ENCODE results near the gene SLC44A3. TPM values are rescaled to one million over a fixed set of nuclear protein-coding genes. Genes with fewer than 3 reads are reported as not detected.

SLC44A3 gene
- total and polyA plus RNA-seq, 2 of the 8 experiments (the other 6 are each of a cell fraction or from before 2014, with no cell fraction given): 4.2 to 5.0 TPM

- peaks cover 0 to 4% (median 3%) of the 10 kb centered on the region in 4 experiments; a peak in 2 of 7 replicates for H3K4me1 ChIP-seq (replicated peaks in 1 of 4; ENCODE audit: control insufficient read depth in 3 of 4, insufficient read depth in 4 of 4, low read length in 3 of 4)
- no peaks in the 10 kb centered on the region for H3K9me3 ChIP-seq (ENCODE audit: insufficient read depth in 2 of 2, low read depth in 1 of 2, low read length in 1 of 2)
- FAIRE-seq: no peak
- ChIA-PET POLR2A (ENCODE audit: partially characterized antibody) (no interaction called here), CTCF (ENCODE audit: partially characterized antibody) (interaction anchor here (4.9 kb wide), 1 partner anchor 88 kb away, joined by 20 read pairs; no protein-coding TSS in a partner anchor)
- H4K5ac ChIP-seq (ENCODE audit: insufficient read length, low read depth, low read length): no peak overlapping the region
- no peak overlapping the region for H3K27ac ChIP-seq (ENCODE audit: low read depth, low read length)
- H2BK20ac ChIP-seq (ENCODE audit: low read length): no peak overlapping the region; the same call in 1 of the 2 replicates
- WGBS, 2 experiments (ENCODE audit: extremely low coverage in 1 of 2, insufficient coverage in 1 of 2, insufficient read length in 1 of 2, insufficient replicate concordance in 2 of 2, low coverage in 1 of 2, low lambda C conversion rate in 2 of 2, missing lambda C conversion rate in 1 of 2): 87% methylated on average over 8 of the region's 8 CpGs; no CpG with 5 or more reads in 1 of the 2 experiments
- no peak overlapping the region for H2BK15ac ChIP-seq (ENCODE audit: low read length)
- no peak overlapping the region for H3K56ac ChIP-seq (replicated peaks; ENCODE audit: insufficient read length, low read depth, low read length)
- no peak overlapping the region for H3K4me2 ChIP-seq (ENCODE audit: insufficient read depth in 1 of 2, low read depth in 2 of 2, low read length in 2 of 2)
- no peak overlapping the region for H3K4me3 ChIP-seq (ENCODE audit: extremely low read depth in 1 of 4, insufficient read depth in 2 of 4, low read depth in 3 of 4, low read length in 4 of 4)
- H3K79me1 ChIP-seq (ENCODE audit: low read depth, low read length): no peaks in the 10 kb centered on the region
- no peaks in the 10 kb centered on the region for H3K79me2 ChIP-seq (ENCODE audit: control insufficient read depth in 1 of 2, insufficient read depth in 2 of 2, low read length in 2 of 2)
- no peak overlapping the region for H3K4ac ChIP-seq (replicated peaks; ENCODE audit: insufficient read length, low read depth, low read length)
- H2BK12ac ChIP-seq (ENCODE audit: low read depth, low read length): no peak overlapping the region
- H4K91ac ChIP-seq (replicated peaks; ENCODE audit: insufficient read length, low read length): no peak overlapping the region
- DNase-seq (ENCODE audit: low read depth in 1 of 2, low spot score in 2 of 2): no peak
- no peaks in the 10 kb centered on the region for H4K20me1 ChIP-seq (replicated peaks in 1 of 2; ENCODE audit: control insufficient read depth in 1 of 2, insufficient read depth in 2 of 2, low read length in 2 of 2)
- H2BK5ac ChIP-seq (ENCODE audit: low read depth, low read length): no peak overlapping the region
- no peak overlapping the region for H4K8ac ChIP-seq (ENCODE audit: extremely low read depth, insufficient read depth, low read length)
- H3K9ac ChIP-seq (replicated peaks in 1 of 4; ENCODE audit: extremely low read depth in 1 of 4, low read depth in 3 of 4, low read length in 3 of 4): no peak overlapping the region
- no peak overlapping the region for H3K14ac ChIP-seq (ENCODE audit: insufficient read length)
- no peaks in the 10 kb centered on the region for H3K23me2 ChIP-seq (ENCODE audit: low read depth, low read length)
- H2AK5ac ChIP-seq (ENCODE audit: low read depth, low read length): no peak overlapping the region
- no peak overlapping the region for H3K18ac ChIP-seq (ENCODE audit: extremely low read depth, low read length)
- H2BK120ac ChIP-seq (replicated peaks; ENCODE audit: low read depth, low read length): no peak overlapping the region
- H3K27me3 ChIP-seq (replicated peaks in 1 of 4; ENCODE audit: control insufficient read depth in 3 of 4, extremely low read depth in 1 of 4, insufficient read depth in 3 of 4, low read length in 3 of 4): no peaks in the 10 kb centered on the region
- H3K36me3 ChIP-seq (ENCODE audit: control insufficient read depth in 2 of 4, insufficient read depth in 4 of 4, low read length in 3 of 4): no peaks in the 10 kb centered on the region
- no peak overlapping the region for H2AFZ ChIP-seq (ENCODE audit: low read length)
- H3K23ac ChIP-seq (ENCODE audit: insufficient read length): no peak overlapping the region
- TF ChIP-seq KDM4A (IDR thresholded peaks at IDR 0.05; ENCODE audit: low read depth, low read length, severe bottlenecking) (no peak), MAFK (IDR thresholded peaks at IDR 0.05; ENCODE audit: low read depth, low read length) (no peak), SP4 (IDR thresholded peaks at IDR 0.05; ENCODE audit: low read length) (no peak), ASH2L (IDR thresholded peaks at IDR 0.05; ENCODE audit: low read length) (no peak), TAF7 (optimal IDR thresholded peaks at IDR 0.05; ENCODE audit: borderline replicate concordance, low read depth, low read length) (no peak), TCF12 (IDR thresholded peaks at IDR 0.05; ENCODE audit: low read depth, low read length) (no peak), POLR2AphosphoS5 (IDR thresholded peaks at IDR 0.05; ENCODE audit: low read depth, low read length) (no peak), BRCA1 (IDR thresholded peaks at IDR 0.05; ENCODE audit: low read depth, low read length) (no peak), BCL11A (IDR thresholded peaks at IDR 0.05; ENCODE audit: low read depth in 2 of 2, low read length in 2 of 2) (no peak), TBP (IDR thresholded peaks at IDR 0.05; ENCODE audit: low read depth, low read length) (no peak), KDM1A (IDR thresholded peaks at IDR 0.05; ENCODE audit: borderline replicate concordance, low read length) (no peak), YY1 (IDR thresholded peaks at IDR 0.05; ENCODE audit: low read depth, low read length) (no peak), SP2 (IDR thresholded peaks at IDR 0.05; ENCODE audit: low read length) (no peak)
Observed at GRCh38 chr1:94942171-94943128, 122.3 kb downstream of the SLC44A3 start.

Data from H1 (cell line).